Measurements from ENCODE around the gene PSMG1.
"Not testable (repeated sequence)": the region's sequence is repeated elsewhere in the genome, so short reads cannot be mapped to it uniquely, and the experiment has no call there.

The PSMG1 gene

GRCh38 chr21:39164523-39164922, 18.7 kb downstream of the PSMG1 start:
- no peak for TF ChIP-seq CTCF (IDR thresholded peaks at IDR 0.05; ENCODE audit: borderline replicate concordance, control extremely low read depth, extremely low read depth, insufficient read depth, missing control alignments)
- in situ Hi-C loops (cut with MboI; ENCODE audit: low sequenced_read_pairs, unreplicated experiment), result no loop called here
- no peak for DNase-seq (ENCODE audit: low spot score)

GRCh38 chr21:39161064-39161463, 22.2 kb downstream of the PSMG1 start:
- in situ Hi-C loops (cut with MboI; ENCODE audit: low sequenced_read_pairs, unreplicated experiment), result no loop called here
- no peak for DNase-seq (ENCODE audit: low spot score)
- no peak for TF ChIP-seq CTCF (IDR thresholded peaks at IDR 0.05; ENCODE audit: borderline replicate concordance, control extremely low read depth, extremely low read depth, insufficient read depth, missing control alignments)

- no peak for DNase-seq (ENCODE audit: low spot score)
- no peak for TF ChIP-seq CTCF (IDR thresholded peaks at IDR 0.05; ENCODE audit: borderline replicate concordance, control extremely low read depth, extremely low read depth, insufficient read depth, missing control alignments)
- in situ Hi-C loops (cut with MboI; ENCODE audit: low sequenced_read_pairs, unreplicated experiment), result no loop called here
These were observed 23.7 kb downstream of the PSMG1 start for GRCh38 chr21:39159342-39160063.

GRCh38 chr21:39157241-39157640, 26.0 kb downstream of the PSMG1 start:
- in situ Hi-C loops (cut with MboI; ENCODE audit: low sequenced_read_pairs, unreplicated experiment); DNase-seq (ENCODE audit: low spot score): not testable (repeated sequence)

- DNase-seq (ENCODE audit: low spot score), result no peak
- no peak for TF ChIP-seq CTCF (IDR thresholded peaks at IDR 0.05; ENCODE audit: borderline replicate concordance, control extremely low read depth, extremely low read depth, insufficient read depth, missing control alignments)
- in situ Hi-C loops (cut with MboI; ENCODE audit: low sequenced_read_pairs, unreplicated experiment), result no loop called here
These were observed 27.2 kb downstream of the PSMG1 start for GRCh38 chr21:39156024-39156423.

GRCh38 chr21:39155578-39155977, 27.7 kb downstream of the PSMG1 start:
- no peak for DNase-seq (ENCODE audit: low spot score)
- in situ Hi-C loops (cut with MboI; ENCODE audit: low sequenced_read_pairs, unreplicated experiment), result no loop called here
- no peak for TF ChIP-seq CTCF (IDR thresholded peaks at IDR 0.05; ENCODE audit: borderline replicate concordance, control extremely low read depth, extremely low read depth, insufficient read depth, missing control alignments)

GRCh38 chr21:39153842-39154241, 29.4 kb downstream of the PSMG1 start:
- in situ Hi-C loops (cut with MboI; ENCODE audit: low sequenced_read_pairs, unreplicated experiment), result no loop called here
- DNase-seq (ENCODE audit: low spot score), result no peak
- no peak for TF ChIP-seq CTCF (IDR thresholded peaks at IDR 0.05; ENCODE audit: borderline replicate concordance, control extremely low read depth, extremely low read depth, insufficient read depth, missing control alignments)
